GM10847 (cell line): ENCODE results near the gene MTARC2.

Experiments used
- POLR2A ChIP-seq: IDR thresholded peaks from 2 replicates; pipeline ENCODE4 v1.6.1; 2011; ENCODE audit not compliant: insufficient read length; ENCODE audit errors: extremely low read depth

The MTARC2 gene

DNA sequence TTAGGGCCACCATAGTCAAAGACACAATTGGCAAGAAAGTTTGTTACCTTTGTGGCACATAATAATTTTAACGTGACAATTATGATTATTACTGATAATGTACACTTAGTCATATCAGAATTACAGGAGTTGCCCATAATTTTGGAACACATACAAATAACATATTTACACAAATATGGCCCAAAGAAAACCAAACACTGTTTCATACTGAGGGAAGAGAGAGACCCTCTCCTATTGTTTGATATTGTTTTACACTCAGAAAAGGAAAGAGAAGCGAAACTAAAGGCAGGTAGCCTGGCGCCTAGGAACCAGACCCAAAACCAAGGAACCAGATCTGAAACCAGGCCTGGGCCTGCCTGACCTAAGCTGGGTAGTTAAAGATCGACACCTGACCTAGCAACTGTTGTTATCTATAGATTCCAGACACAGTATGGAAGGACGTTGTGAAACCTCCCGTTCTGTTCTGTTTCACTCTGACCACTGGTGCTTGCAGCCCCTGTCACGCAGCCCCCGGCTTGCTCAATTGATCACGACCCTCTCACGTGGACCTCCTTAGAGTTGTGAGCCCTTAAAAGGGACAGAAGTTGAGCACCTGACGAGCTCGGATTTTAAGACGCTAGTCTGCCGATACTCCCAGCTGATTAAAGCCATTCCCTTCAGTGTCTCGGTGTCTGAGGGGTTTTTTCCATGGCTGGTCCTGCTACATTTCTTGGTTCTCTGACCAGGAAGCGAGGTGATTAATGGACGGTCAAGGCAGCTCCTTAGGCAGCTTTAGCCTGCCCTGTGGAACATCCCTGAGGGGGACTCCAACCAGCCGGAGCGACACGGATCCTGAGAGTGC is 30.1 kb upstream of the MTARC2 start:
- TF ChIP-seq POLR2A, result no peak

DNA sequence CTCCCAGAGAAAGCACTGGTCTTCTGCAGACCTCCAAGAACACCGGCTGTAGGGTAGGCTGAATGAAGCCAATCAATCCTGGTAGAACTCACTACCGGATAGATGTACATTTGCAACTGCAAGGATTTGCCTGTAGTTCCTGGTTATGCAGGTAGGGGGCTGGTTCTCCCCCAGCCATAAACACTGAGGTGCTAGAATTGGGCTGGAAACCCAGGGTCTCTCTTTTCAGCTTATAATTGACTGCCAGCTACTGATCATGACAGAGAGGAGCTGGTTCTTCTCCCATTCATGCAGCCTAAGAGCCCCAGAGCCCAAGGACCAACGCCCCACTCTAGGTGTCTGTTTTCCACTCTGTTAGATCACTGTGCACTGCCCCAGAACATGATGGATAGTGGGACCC is 21.5 kb upstream of the MTARC2 start:
- no peak for TF ChIP-seq POLR2A

DNA sequence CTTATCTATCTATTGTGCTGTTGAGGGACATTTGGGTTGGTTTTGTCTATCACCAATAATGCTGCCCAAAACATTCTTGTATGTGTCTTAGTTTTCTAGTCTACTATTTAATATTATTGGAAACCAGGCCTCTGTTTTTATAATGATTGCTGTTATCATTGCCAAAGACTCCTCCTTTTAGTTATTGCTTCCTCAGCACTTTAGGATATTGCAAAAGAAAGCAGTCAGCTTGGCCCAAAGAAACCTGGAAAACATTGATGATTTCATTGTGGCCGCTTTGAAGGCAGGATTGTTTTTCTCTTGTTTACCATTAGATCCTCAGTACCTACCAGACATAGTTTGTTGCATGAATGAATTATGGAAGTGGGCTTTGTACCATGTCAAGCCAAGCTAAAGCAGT is 20.6 kb upstream of the MTARC2 start:
- TF ChIP-seq POLR2A, result no peak

- TF ChIP-seq POLR2A, result no peak
Observed at GRCh38 chr1:220730486-220730885, 17.6 kb upstream of the MTARC2 start.

DNA sequence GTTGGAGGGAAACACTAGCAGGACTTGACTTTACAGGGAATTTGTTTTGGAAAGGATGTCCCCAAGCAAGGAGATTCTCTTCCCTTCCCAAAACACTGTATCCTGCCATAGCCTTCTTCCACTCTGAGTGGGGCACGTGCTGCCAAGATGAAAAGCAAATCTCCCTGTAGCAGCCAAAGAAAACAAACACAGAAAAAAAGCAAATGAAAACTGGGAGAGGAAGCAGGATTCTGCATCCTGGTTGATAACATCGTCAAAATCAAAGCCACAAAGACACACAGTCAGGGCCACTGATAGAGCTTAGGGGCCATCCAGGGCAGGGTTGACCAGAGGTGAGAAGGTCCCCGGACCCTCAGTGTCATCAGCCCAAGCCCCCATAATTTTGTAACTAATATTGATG is 16.0 kb upstream of the MTARC2 start:
- TF ChIP-seq POLR2A, result no peak

DNA sequence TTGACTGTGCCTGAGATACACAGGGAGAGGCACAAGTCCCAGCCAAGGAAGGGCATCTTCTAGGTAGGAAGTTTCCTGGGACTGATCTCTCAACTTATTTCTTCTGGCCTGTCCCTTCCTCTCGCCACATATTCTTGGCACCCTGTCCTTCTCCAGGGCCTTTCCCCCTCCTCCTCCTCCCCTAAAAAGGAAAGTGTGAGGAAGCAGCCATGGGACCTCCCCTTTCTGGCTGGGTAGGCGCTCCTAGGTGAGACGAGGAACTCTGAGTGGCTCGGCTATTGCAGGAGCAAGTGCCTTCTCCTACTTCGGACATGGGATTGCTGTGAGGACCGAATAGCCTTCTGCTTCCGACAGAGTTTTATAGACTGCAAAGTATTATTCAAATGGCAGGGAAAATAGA is 15.5 kb upstream of the MTARC2 start:
- TF ChIP-seq POLR2A, result no peak

DNA sequence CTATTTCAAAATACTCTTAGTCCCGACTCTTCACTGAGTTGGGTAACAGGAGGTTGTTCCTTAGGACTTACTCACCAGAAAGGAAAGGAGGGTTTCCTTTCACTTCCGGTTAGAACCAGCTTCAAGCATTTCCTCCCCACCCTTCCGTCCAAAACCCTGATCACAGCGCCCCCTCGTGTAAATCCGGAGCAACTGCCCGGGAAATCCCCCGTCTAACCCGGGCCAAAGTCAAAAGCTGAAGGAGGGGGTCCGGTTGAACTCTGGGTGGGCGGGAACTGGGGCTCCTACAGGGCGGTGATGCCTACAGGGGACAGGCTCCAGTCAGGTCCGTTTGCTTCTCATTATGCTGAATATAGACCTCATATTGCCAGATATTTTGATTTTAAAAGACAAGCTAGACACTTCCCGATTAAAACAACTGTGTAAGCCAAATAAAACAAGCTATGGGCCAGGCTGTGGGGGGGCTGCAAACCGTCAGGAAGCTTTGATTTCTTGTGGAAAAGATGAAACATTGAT is 15.0 kb upstream of the MTARC2 start:
- TF ChIP-seq POLR2A, result no peak

DNA sequence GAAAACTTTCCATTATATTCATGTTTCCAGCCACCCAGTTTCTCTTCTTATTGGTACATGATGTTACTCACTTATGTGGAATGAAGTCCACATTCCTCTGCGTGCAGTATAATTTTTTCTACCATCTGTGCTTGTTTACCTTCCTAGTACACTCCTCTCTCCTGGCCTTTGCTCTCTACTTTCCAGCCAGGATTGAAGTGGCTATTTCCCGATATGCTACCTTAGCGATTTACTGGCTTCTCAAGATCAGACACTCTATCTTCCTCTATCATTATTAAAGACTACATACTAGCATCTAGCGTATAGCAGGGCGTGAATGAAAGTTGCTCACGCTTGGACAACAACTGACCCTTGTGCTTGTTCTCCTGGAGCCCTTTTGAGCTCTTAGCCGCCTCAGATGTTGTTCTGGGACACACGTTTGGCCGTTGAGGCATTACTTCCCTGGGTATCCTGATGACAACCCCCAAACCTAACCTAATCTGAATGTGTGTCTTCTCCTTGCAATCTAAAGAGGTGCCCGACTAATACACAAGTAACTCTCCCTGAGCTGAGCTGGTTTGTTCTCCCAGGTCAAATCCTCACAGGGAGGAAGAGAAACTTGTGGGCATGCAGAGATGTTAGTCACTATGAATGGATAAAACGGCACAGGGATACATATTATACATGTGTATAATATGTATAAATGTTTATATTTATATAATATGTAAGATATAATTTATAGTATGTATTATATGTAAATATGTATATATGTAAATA is 13.4 kb upstream of the MTARC2 start:
- TF ChIP-seq POLR2A, result no peak

DNA sequence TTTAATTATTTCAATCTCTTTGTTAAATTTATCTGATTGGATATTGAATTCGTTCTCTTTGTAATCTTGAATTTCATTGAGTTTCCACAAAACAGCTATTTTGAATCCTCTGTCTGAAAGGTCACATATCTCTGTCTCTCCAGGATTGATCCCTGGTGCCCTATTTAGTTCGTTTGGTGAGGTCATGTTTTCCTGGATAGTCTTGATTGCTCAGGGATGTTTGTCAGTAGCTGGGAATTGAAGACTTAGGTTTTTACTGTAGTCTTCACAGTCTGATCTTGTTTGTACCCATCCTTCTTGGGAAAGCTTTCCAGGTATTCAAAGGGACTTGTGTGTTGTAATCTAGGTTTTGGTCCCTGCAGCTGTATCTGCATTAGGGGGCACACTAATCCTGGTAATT is 6.8 kb upstream of the MTARC2 start:
- no peak for TF ChIP-seq POLR2A

GRCh38 chr1:220741825-220742224 is 6.3 kb upstream of the MTARC2 start:
- TF ChIP-seq POLR2A, result no peak

- no peak for TF ChIP-seq POLR2A
Observed at GRCh38 chr1:220742520-220742919, 5.6 kb upstream of the MTARC2 start.

- TF ChIP-seq POLR2A, result no peak
Observed at GRCh38 chr1:220746851-220747250, 1.3 kb upstream of the MTARC2 start.

DNA sequence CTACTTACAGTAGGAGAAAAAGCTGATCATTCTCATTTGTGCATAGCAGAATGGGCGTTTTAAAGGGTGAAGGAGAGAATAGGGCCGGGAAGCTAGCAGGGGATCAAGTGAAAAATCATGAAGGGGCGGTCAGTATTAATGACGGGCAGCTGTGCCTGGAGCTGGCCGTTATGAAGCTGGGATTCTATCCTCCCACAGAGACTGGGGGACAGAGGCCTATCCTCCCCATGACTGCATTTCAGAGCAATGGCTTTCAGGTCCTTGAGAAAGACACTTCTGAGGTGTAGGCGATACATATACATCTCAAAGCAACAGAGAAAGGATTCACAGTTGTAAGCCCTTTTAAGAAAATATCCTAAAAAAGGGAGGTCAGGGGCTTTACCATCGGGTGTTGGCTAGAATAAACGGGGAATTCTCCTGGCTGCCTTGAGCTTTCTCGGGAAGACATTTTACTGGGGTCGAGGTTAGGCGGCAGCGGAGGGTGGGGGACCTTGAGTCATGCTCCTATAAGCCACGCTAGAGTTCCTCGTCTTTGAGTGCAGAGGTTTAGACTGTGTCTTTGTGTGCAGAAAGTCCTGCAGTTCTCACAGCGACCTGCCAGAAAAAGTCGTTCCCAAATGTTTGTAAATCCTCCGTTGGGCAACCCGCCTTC is 559 bp upstream of the MTARC2 start:
- TF ChIP-seq POLR2A, result no peak

DNA sequence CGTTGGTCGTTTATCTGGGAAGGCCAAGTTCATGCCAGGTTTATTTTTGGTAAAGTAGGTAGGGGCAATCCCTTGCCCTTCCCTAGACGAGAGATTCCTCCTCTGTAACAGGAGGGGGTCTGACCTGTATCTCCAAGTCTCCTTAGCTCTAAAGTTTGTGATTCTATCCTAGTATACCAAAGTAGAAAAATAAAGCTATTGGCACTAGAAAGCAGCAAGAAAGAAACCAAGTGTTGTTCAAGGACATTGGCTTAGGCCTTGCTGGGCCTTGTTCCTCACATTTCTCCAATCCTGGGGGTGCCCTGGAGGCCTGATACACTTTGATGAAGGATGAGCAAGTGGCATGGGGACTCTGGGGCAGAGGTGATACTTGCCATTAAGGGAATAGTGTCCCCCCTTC is 814 bp downstream of the MTARC2 start:
- TF ChIP-seq POLR2A, result no peak

DNA sequence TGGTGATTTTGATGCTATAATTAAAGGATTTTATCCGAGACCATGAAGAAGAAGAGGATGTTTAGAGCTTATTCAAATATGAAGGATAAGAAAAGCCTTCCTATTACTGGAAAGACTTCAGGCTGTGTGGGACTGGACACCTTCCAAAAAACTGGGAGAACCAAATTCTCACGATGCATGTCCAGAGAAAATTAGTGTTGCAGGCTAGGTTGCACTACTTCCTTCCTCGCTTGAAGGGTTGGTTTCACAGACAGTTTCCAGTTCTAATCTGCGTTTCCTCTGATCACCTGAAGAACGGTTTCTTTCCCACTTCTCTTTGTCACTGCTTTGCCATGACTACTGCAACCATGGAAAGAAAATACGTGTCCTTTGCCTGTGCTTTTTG is 2.0 kb downstream of the MTARC2 start:
- TF ChIP-seq POLR2A, result no peak

- TF ChIP-seq POLR2A, result no peak
Observed at GRCh38 chr1:220751111-220751510, 3.0 kb downstream of the MTARC2 start.
